ENCODE data around the gene NDUFA11.

The NDUFA11 gene

DNA sequence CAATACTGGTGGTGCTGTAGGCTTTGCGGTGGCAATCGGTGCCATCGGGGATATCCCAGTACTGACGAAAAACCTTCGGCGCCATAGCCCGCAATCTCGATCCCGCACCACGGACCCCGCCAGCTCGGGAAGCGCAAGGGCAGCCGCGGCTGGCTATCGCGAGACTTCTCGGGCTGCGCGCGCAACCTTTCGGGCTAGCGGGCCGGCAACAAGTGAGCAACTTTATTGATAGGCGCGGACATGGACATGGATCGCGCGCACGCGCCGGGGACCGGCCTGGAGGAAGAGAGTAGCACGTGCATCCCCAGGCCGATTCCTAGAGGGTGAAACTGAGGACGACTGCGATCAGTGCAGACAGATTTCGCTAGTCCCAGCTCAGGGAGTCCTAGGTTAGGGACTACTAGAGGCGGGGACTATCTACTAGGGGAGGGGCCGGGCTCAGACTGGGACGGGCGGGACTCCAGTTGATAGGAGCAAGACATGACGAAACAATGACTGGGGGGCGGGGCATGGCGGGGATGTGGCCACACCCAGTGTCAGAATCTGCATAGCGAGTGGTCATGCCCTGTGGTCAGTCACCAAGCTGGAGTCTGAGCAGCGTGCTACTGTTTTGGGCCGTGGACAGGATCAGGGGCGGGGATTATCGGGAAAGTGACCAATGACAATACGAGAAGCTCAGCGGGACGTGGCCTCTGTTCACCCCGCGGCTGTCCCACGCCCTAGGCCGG is at the start of gene NDUFA11:
Gene NDUFA11 (minus strand): TSS at position 167 of the 728 bp plus-strand sequence. CDS start 82 bp downstream, at position 85.
- Mint-ChIP-seq H3K4me1 (peaks cover 24% of the 10 kb centered on the region), H3K36me3 (ENCODE audit: low read depth) (peaks cover 18% of the 10 kb centered on the region), H3K9me3 (no peaks in the 10 kb centered on the region), H3K27ac (peak within 1 kb of the TSS; percentile 100), H3K4me3 (peak within 1 kb of the TSS; percentile 99), H3K27me3 (ENCODE audit: low read depth, poor library complexity) (peaks cover 3% of the 10 kb centered on the region)
- TF ChIP-seq, protein P1, sequence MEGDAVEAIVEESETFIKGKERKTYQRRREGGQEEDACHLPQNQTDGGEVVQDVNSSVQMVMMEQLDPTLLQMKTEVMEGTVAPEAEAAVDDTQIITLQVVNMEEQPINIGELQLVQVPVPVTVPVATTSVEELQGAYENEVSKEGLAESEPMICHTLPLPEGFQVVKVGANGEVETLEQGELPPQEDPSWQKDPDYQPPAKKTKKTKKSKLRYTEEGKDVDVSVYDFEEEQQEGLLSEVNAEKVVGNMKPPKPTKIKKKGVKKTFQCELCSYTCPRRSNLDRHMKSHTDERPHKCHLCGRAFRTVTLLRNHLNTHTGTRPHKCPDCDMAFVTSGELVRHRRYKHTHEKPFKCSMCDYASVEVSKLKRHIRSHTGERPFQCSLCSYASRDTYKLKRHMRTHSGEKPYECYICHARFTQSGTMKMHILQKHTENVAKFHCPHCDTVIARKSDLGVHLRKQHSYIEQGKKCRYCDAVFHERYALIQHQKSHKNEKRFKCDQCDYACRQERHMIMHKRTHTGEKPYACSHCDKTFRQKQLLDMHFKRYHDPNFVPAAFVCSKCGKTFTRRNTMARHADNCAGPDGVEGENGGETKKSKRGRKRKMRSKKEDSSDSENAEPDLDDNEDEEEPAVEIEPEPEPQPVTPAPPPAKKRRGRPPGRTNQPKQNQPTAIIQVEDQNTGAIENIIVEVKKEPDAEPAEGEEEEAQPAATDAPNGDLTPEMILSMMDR (IDR thresholded peaks at IDR 0.05), result no peak
- peak; percentile 98 for DNase-seq

DNA sequence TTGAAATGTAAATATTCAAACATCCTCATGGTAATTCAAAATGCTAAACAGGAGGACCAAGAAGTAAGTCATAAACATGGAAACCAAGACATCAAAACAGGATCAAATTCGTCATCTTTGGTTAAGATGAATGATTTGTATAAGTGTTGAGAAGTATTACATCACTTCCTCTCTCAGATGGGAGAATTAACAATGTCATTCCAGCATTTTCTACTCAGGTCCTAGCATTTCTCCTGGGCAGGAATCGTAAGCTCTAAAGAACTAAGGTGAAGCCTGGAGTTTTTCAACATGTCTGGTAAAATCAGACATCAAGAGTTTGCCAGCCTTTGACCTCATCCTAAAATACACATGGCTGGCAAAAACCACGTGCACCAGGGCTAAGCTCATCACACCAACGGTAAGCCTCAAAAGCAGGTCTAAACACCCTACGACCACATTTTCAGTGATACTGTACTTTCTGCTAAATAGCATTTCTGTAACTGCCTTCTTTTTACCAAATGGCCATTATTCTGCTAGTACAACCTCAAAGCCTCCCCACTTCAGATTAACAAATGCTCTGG is 49.5 kb upstream of the NDUFA11 start:
- H3K4me3 Mint-ChIP-seq, result peak overlapping the region; percentile 24
- no peaks in the 10 kb centered on the region for H3K9me3 Mint-ChIP-seq
- peak overlapping the region; percentile 98 for H3K27ac Mint-ChIP-seq
- TF ChIP-seq, protein P1 (IDR thresholded peaks at IDR 0.05), result no peak
- DNase-seq, result no peak
- peaks cover 100% of the 10 kb centered on the region for H3K4me1 Mint-ChIP-seq
- no peaks in the 10 kb centered on the region for H3K27me3 Mint-ChIP-seq (ENCODE audit: low read depth, poor library complexity)
- H3K36me3 Mint-ChIP-seq (ENCODE audit: low read depth), result no peaks in the 10 kb centered on the region

DNA sequence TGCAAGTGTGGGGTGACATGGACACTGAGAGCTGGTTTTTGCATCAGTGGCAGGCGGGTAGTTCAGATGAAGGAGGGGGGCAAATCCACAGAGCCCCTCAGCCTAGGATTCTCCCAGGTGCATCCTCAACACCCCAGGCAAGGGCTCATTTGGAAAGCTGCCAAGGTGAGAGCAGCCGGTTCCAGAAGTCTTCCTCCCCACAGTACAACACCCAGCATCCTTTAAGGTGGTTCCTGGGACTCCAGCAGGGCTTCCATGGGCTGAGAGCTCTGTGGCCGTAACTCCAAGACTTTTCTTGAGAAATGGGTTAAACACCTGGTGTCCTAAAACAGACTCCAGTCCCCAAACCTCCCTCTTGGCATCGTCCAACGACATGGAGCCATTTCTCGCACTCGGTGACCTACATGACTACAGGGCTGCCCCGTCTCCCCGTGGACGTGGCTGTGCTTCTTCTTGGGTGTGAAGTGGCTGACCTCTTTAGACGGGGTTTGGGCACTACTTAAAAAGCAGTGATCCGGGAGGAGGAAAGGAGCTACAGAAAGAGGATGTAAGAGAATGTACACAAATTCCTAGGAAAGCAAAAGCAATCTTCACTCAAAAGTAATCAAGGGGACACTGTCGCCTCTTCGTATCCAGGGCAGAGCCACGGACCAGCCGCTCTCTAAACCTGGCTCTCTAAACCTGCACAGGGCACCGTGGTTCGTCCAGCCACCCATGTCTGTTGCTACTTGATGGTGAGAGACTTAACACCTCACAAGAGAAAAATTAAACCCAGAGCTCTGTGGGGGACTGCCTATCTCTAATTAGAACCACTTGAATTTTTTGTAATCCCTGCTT is 48.8 kb upstream of the NDUFA11 start:
- H3K36me3 Mint-ChIP-seq (ENCODE audit: low read depth), result peaks cover 5% of the 10 kb centered on the region
- H3K9me3 Mint-ChIP-seq, result no peaks in the 10 kb centered on the region
- no peaks in the 10 kb centered on the region for H3K27me3 Mint-ChIP-seq (ENCODE audit: low read depth, poor library complexity)
- H3K4me1 Mint-ChIP-seq, result peaks cover 100% of the 10 kb centered on the region
- TF ChIP-seq, protein P1 (IDR thresholded peaks at IDR 0.05), result no peak
- peak overlapping the region; percentile 24 for H3K4me3 Mint-ChIP-seq
- H3K27ac Mint-ChIP-seq, result peak overlapping the region; percentile 93
- no peak for DNase-seq

DNA sequence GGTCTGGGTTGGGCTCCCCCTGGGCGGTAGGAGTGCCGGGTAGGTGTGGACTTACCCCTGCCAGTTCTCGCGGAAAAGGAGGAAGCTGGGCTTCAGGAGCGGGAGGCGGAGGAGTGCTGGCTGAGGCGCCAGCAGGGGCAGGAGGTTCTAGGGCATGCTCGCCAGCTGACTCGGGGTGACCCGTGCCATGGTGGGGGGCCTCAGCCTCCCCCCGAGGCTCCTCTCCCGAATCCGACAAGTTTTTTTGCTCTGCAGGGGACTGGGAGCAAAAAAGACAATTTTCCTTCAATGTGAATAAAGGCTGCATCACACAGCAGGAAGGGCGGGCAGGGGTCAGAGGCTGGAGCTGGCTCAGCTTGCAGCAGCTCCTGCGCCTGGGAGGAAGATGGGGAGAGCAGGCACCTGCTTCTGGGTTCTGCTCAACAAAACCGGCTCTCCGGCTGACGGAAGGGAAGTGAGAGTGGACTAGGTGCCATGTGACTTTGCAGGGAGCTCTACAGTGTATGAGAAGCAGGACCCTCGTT is 47.8 kb upstream of the NDUFA11 start:
- H3K4me3 Mint-ChIP-seq, result peak overlapping the region; percentile 70

DNA sequence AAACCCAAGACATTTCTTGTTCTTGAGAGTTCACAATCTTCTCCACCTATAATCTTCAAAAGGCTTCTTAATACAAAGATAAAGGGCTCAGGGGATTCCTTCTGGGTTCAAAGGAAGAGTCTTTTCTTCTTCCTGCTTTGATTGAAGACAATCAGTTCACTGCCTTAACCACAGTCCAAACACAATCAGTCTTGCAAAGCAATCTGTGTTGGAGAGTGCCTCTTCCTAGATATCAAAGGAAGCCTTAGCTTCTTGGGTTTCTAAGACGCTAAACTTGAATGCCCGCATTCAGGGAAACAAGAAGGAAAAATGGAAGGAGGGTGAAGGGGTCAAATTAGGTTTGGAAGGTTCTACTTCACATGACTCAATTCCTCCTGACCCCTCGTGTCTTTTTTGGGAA is 47.2 kb upstream of the NDUFA11 start:
- H3K27ac Mint-ChIP-seq, result peak overlapping the region; percentile 99
- H3K4me3 Mint-ChIP-seq, result peak overlapping the region; percentile 70
- no peaks in the 10 kb centered on the region for H3K27me3 Mint-ChIP-seq (ENCODE audit: low read depth, poor library complexity)
- no peak for DNase-seq
- TF ChIP-seq, protein P1 (IDR thresholded peaks at IDR 0.05), result no peak
- peaks cover 96% of the 10 kb centered on the region for H3K4me1 Mint-ChIP-seq
- no peaks in the 10 kb centered on the region for H3K9me3 Mint-ChIP-seq
- peaks cover 11% of the 10 kb centered on the region for H3K36me3 Mint-ChIP-seq (ENCODE audit: low read depth)

More for the DNA sequence above, 47.8 kb upstream of the NDUFA11 start:
- H3K27ac Mint-ChIP-seq, result peak overlapping the region; percentile 99
- TF ChIP-seq, protein P1 (IDR thresholded peaks at IDR 0.05), result no peak
- H3K4me1 Mint-ChIP-seq, result peaks cover 96% of the 10 kb centered on the region
- no peaks in the 10 kb centered on the region for H3K27me3 Mint-ChIP-seq (ENCODE audit: low read depth, poor library complexity)
- no peak for DNase-seq
- H3K9me3 Mint-ChIP-seq, result no peaks in the 10 kb centered on the region
- H3K36me3 Mint-ChIP-seq (ENCODE audit: low read depth), result peaks cover 7% of the 10 kb centered on the region
